GM12878 (cell line): ENCODE measurements around the gene CFAP74. TPM values are rescaled to one million over a fixed set of nuclear protein-coding genes. Genes with fewer than 3 reads are reported as not detected.

Source experiments
- ATAC-seq: fragments of 200-7000 bp; cut with Tn5 transposase; 3 replicates; pipeline ENCODE4 v1.9.1; 2020; ENCODE audit warnings: mild to moderate bottlenecking, moderate library complexity
- BruUV-seq: library from RNA; stranded (reverse); fragments of 400-500 nt; replicated peaks from 2 replicates; lab custom pipeline; 2021; lab: Mats Ljungman, UMichigan
- CTCF ChIA-PET: fragments of 300-600 bp; sonication (Branson Sonifier 250); formaldehyde crosslinking; extraction: SDS; loops from one replicate; lab custom pipeline; 2021; ENCODE audit warnings: inconsistent platforms; lab: Yijun Ruan, JAX
- POLR2A ChIA-PET: fragments of 350-600 bp; formaldehyde crosslinking; extraction: SDS; loops from one replicate; lab custom pipeline; 2021; ENCODE audit warnings: inconsistent platforms; lab: Charles Lee
- RAD21 ChIA-PET: fragments of 300-600 bp; sonication (Branson Sonifier 250); formaldehyde crosslinking; loops from one replicate; lab custom pipeline; 2023; ENCODE audit warnings: antibody characterized with exemption; ENCODE audit not compliant: unreplicated experiment; lab: Charles Lee
- SMC1A ChIA-PET: fragments of 300-600 bp; sonication (Branson Sonifier 250); formaldehyde crosslinking; loops from one replicate; lab custom pipeline; 2023; ENCODE audit not compliant: unreplicated experiment, uncharacterized antibody; lab: Charles Lee
- DNase-seq: peaks from one replicate; pipeline ENCODE4 v3.0.0-alpha.2; 2011; ENCODE audit warnings: low read depth, low spot score
- FAIRE-seq: peaks from 3 replicates; lab custom pipeline; 2011; peaks lifted over from hg19 to GRCh38; lab: Jason Lieb, UNC
- H2AFZ ChIP-seq: 2 replicates; pipeline ENCODE4 v1.6.0; 2011; ENCODE audit warnings: low read depth, low read length, control low read depth; ENCODE audit not compliant: control insufficient read depth
- H3K27ac ChIP-seq: 2 replicates; pipeline ENCODE4 v1.5.1; 2011; ENCODE audit warnings: control low read depth; ENCODE audit not compliant: control insufficient read depth, insufficient read depth
- H3K27me3 ChIP-seq, 2 experiments: replicated peaks in 1 of 2; 2 replicates each; pipeline versions ENCODE4 v1.6.0 to v1.6.1; 2011; ENCODE audit warnings: low read length in 1 of 2; ENCODE audit not compliant: control insufficient read depth in 2 of 2, insufficient read depth in 2 of 2
- H3K36me3 ChIP-seq, 2 experiments: 2 replicates each; pipeline ENCODE4 v1.5.1; 2011; ENCODE audit warnings: low read length in 1 of 2; ENCODE audit not compliant: control insufficient read depth in 2 of 2, insufficient read depth in 2 of 2
- H3K4me1 ChIP-seq: 2 replicates; pipeline ENCODE4 v1.6.1; 2011; ENCODE audit warnings: mild to moderate bottlenecking, low read length, moderate library complexity, mixed read lengths; ENCODE audit not compliant: control insufficient read depth, insufficient read depth
- H3K4me2 ChIP-seq: 2 replicates; pipeline ENCODE4 v1.6.0; 2011; ENCODE audit warnings: control low read depth; ENCODE audit not compliant: control insufficient read depth, insufficient read depth
- H3K4me3 ChIP-seq: fragments of 200-600 bp; sonication (generic); 2 replicates; pipeline ENCODE4 v1.5.1; 2016
- H3K79me2 ChIP-seq: 2 replicates; pipeline ENCODE4 v1.6.0; 2011; ENCODE audit warnings: low read length; ENCODE audit not compliant: control insufficient read depth, insufficient read depth
- H3K9ac ChIP-seq: 2 replicates; pipeline ENCODE4 v1.8.0; 2011; ENCODE audit warnings: low read length, control low read depth, mixed read lengths; ENCODE audit not compliant: control insufficient read depth, insufficient read depth
- H3K9me3 ChIP-seq: replicated peaks from 3 replicates; pipeline ENCODE4 v1.5.1; 2011; ENCODE audit warnings: mild to moderate bottlenecking, low read length; ENCODE audit not compliant: control insufficient read depth, insufficient read depth
- H4K20me1 ChIP-seq: 2 replicates; pipeline ENCODE4 v1.6.0; 2011; ENCODE audit not compliant: control insufficient read depth, insufficient read depth
- BMI1 ChIP-seq: fragments of 450-650 bp; IDR thresholded peaks from 2 replicates; pipeline ENCODE4 v1.6.1; 2016; ENCODE audit warnings: mild to moderate bottlenecking, moderate library complexity, borderline replicate concordance
- DPF2 ChIP-seq: fragments of 450-650 bp; IDR thresholded peaks from 2 replicates; pipeline ENCODE4 v1.6.1; 2017; ENCODE audit warnings: mild to moderate bottlenecking
- EP300 ChIP-seq, 2 experiments: fragments of 150-350 bp in 1 of 2; IDR thresholded peaks; 2 replicates each; pipeline ENCODE4 v1.6.1; 2011 to 2012; ENCODE audit warnings: low read depth in 2 of 2, low read length in 2 of 2, borderline replicate concordance in 1 of 2, improper control_type of control experiment in 1 of 2, inconsistent platforms in 1 of 2; ENCODE audit not compliant: control insufficient read depth in 1 of 2
- MYC ChIP-seq: IDR thresholded peaks from 2 replicates; pipeline ENCODE4 v1.6.1; 2011; ENCODE audit warnings: mild to moderate bottlenecking, low read length, moderate library complexity, inconsistent platforms; ENCODE audit not compliant: insufficient read depth, insufficient replicate concordance, insufficient read length, severe bottlenecking
- NBN ChIP-seq: fragments of 450-650 bp; IDR thresholded peaks from 2 replicates; pipeline ENCODE4 v1.6.1; 2016
- NRF1 ChIP-seq: conservative IDR thresholded peaks from 2 replicates; pipeline ENCODE4 v1.6.1; 2011; ENCODE audit warnings: mild to moderate bottlenecking, low read depth, low read length, improper control_type of control experiment
- RFX5 ChIP-seq: IDR thresholded peaks from 2 replicates; pipeline ENCODE4 v1.6.1; 2011; ENCODE audit warnings: low read depth, low read length, improper control_type of control experiment
- SMC3 ChIP-seq: IDR thresholded peaks from 2 replicates; pipeline ENCODE4 v1.6.1; 2011; ENCODE audit warnings: low read length, improper control_type of control experiment, borderline replicate concordance
- ZBED1 ChIP-seq: IDR thresholded peaks from 2 replicates; pipeline ENCODE4 v1.6.1; 2016; ENCODE audit warnings: borderline replicate concordance
- ZNF217 ChIP-seq: fragments of 450-650 bp; IDR thresholded peaks from 2 replicates; pipeline ENCODE4 v1.6.1; 2017; ENCODE audit warnings: antibody characterized with exemption, mild to moderate bottlenecking
- ZZZ3 ChIP-seq: IDR thresholded peaks from 2 replicates; pipeline ENCODE4 v1.6.1; 2011; ENCODE audit warnings: low read depth; ENCODE audit not compliant: control insufficient read depth, insufficient read length
- WGBS: methylation state at CpG from one replicate; pipeline ENCODE4 v1.1.6; 2016; ENCODE audit warnings: low lambda C conversion rate; ENCODE audit not compliant: insufficient replicate concordance, insufficient coverage; ENCODE audit errors: missing lambda C conversion rate; 5-methylcytosine and 5-hydroxymethylcytosine counted together
- in situ Hi-C: fragments of 300-500 bp; cut with MboI; formaldehyde crosslinking; loops from 9 replicates; pipeline ENCODE4 v1.14.3; 2018; ENCODE audit warnings: mixed read lengths
- intact Hi-C: fragments of 100-400 bp; cut with micrococcal nuclease; formaldehyde crosslinking; loops from one replicate; pipeline ENCODE4 v1.14.2; 2022; ENCODE audit not compliant: unreplicated experiment
- polyA plus RNA-seq, 11 experiments: library from polyadenylated mRNA; depleted of rRNA in 4 of 11; unstranded in 6 of 11; stranded (reverse) in 5 of 11; fragments of >200 nt; fragmentation: Nextera tagmentation in 4 of 11; fragmentation: Illumina TruSeq in 1 of 11; extraction: Ambion mirVana in 4 of 11; extraction: Trizol in 1 of 11; gene quantifications; 1 replicate in 1 of 11; 2 replicates in 10 of 11; pipeline versions ENCODE4 v1.2.1 to v1.2.3, GENCODE V29; 2011 to 2016; ENCODE audit warnings: inconsistent platforms in 2 of 11, missing spikeins in 2 of 11, low read depth in 1 of 11
- total RNA-seq, 4 experiments: library from RNA; depleted of rRNA in 3 of 4; stranded (reverse); fragments of >200 nt in 3 of 4; fragmentation: Illumina TruSeq in 1 of 4; extraction: Trizol in 1 of 4; gene quantifications; 2 replicates each; pipeline versions ENCODE4 v1.2.1 to v1.2.3, GENCODE V29; 2013 to 2021
- TF ChIP-seq, protein P1 (sequence below): IDR thresholded peaks from 2 replicates; pipeline ENCODE4 v1.6.1; 2011; ENCODE audit warnings: low read depth, low read length, improper control_type of control experiment, borderline replicate concordance
- TF ChIP-seq, protein P2 (sequence below): fragments of 450-650 bp; IDR thresholded peaks from 2 replicates; pipeline ENCODE4 v1.6.1; 2016; ENCODE audit warnings: mild to moderate bottlenecking, moderate library complexity, borderline replicate concordance
- TF ChIP-seq, protein P3 (sequence below): fragments of 450-650 bp; IDR thresholded peaks from 2 replicates; pipeline ENCODE4 v1.6.1; 2017; ENCODE audit warnings: mild to moderate bottlenecking, moderate library complexity
- TF ChIP-seq, protein P4 (sequence below): IDR thresholded peaks from 2 replicates; pipeline ENCODE4 v1.6.1; 2012; ENCODE audit warnings: low read depth, low read length, improper control_type of control experiment

CFAP74 gene
- total and polyA plus RNA-seq, 10 of the 15 experiments (the other 5 are each of a cell fraction or from before 2014, with no cell fraction given): 0.01 TPM; not detected in 9

DNA sequence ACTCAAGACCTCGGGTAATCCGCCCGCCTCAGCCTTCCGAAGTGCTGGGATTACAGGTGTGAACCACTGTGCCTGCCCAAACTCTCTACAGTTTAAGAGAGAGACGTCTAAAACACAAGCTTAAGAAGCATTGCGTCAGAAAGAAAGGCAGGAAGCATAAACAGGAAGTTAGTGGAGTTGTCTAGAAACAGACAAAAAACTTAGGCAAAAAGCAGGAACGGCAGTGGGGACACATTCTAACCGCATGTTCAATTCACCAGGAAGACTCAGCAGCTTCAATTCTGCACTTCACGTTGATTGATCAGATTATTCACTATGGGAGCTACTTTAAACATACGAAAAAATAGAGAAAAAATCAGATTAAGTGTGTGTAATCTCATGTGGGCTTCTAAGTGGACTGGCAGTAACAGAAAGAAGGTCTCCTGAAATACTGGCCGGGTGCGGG, 7.4 kb downstream of the CFAP74 start:
- Histone ChIP-seq H3K9ac (no peak overlapping the region), H3K36me3 (no peaks in the 10 kb centered on the region), H2AFZ (no peak overlapping the region), H3K27me3 (no peaks in the 10 kb centered on the region), H3K27ac (no peak overlapping the region), H3K4me1 (no peaks in the 10 kb centered on the region), H3K79me2 (no peaks in the 10 kb centered on the region), H3K4me3 (no peak overlapping the region), H3K9me3 (no peaks in the 10 kb centered on the region), H4K20me1 (no peaks in the 10 kb centered on the region), H3K4me2 (no peak overlapping the region)
- WGBS: 68% methylated on average over 12 of the region's 12 CpGs
- in situ Hi-C loops: no loop called here
- ChIA-PET SMC1A (interaction anchor here (0.5 kb wide), 1 partner anchor 278 kb away, joined by 3 read pairs; no protein-coding TSS in a partner anchor), CTCF (no interaction called here), POLR2A (no interaction called here), RAD21 (no interaction called here)
- BruUV-seq: no TSS peak
- intact Hi-C loops: no loop called here
- DNase-seq: no peak
- FAIRE-seq: no peak
- ATAC-seq: no peak
- TF ChIP-seq BMI1 (no peak), NRF1 (no peak), MYC (no peak), ZNF217 (no peak), RFX5 (no peak), DPF2 (no peak), ZZZ3 (no peak), NBN (no peak), SMC3 (no peak), ZBED1 (no peak), EP300 (IDR thresholded peaks at IDR 0.05; ENCODE audit: borderline replicate concordance in 1 of 2, control insufficient read depth in 1 of 2, low read depth in 2 of 2, low read length in 2 of 2) (no peak)
- TF ChIP-seq, protein P1, sequence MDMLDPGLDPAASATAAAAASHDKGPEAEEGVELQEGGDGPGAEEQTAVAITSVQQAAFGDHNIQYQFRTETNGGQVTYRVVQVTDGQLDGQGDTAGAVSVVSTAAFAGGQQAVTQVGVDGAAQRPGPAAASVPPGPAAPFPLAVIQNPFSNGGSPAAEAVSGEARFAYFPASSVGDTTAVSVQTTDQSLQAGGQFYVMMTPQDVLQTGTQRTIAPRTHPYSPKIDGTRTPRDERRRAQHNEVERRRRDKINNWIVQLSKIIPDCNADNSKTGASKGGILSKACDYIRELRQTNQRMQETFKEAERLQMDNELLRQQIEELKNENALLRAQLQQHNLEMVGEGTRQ: no peak
- TF ChIP-seq, protein P2, sequence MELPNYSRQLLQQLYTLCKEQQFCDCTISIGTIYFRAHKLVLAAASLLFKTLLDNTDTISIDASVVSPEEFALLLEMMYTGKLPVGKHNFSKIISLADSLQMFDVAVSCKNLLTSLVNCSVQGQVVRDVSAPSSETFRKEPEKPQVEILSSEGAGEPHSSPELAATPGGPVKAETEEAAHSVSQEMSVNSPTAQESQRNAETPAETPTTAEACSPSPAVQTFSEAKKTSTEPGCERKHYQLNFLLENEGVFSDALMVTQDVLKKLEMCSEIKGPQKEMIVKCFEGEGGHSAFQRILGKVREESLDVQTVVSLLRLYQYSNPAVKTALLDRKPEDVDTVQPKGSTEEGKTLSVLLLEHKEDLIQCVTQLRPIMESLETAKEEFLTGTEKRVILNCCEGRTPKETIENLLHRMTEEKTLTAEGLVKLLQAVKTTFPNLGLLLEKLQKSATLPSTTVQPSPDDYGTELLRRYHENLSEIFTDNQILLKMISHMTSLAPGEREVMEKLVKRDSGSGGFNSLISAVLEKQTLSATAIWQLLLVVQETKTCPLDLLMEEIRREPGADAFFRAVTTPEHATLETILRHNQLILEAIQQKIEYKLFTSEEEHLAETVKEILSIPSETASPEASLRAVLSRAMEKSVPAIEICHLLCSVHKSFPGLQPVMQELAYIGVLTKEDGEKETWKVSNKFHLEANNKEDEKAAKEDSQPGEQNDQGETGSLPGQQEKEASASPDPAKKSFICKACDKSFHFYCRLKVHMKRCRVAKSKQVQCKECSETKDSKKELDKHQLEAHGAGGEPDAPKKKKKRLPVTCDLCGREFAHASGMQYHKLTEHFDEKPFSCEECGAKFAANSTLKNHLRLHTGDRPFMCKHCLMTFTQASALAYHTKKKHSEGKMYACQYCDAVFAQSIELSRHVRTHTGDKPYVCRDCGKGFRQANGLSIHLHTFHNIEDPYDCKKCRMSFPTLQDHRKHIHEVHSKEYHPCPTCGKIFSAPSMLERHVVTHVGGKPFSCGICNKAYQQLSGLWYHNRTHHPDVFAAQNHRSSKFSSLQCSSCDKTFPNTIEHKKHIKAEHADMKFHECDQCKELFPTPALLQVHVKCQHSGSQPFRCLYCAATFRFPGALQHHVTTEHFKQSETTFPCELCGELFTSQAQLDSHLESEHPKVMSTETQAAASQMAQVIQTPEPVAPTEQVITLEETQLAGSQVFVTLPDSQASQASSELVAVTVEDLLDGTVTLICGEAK: no peak
- TF ChIP-seq, protein P3, sequence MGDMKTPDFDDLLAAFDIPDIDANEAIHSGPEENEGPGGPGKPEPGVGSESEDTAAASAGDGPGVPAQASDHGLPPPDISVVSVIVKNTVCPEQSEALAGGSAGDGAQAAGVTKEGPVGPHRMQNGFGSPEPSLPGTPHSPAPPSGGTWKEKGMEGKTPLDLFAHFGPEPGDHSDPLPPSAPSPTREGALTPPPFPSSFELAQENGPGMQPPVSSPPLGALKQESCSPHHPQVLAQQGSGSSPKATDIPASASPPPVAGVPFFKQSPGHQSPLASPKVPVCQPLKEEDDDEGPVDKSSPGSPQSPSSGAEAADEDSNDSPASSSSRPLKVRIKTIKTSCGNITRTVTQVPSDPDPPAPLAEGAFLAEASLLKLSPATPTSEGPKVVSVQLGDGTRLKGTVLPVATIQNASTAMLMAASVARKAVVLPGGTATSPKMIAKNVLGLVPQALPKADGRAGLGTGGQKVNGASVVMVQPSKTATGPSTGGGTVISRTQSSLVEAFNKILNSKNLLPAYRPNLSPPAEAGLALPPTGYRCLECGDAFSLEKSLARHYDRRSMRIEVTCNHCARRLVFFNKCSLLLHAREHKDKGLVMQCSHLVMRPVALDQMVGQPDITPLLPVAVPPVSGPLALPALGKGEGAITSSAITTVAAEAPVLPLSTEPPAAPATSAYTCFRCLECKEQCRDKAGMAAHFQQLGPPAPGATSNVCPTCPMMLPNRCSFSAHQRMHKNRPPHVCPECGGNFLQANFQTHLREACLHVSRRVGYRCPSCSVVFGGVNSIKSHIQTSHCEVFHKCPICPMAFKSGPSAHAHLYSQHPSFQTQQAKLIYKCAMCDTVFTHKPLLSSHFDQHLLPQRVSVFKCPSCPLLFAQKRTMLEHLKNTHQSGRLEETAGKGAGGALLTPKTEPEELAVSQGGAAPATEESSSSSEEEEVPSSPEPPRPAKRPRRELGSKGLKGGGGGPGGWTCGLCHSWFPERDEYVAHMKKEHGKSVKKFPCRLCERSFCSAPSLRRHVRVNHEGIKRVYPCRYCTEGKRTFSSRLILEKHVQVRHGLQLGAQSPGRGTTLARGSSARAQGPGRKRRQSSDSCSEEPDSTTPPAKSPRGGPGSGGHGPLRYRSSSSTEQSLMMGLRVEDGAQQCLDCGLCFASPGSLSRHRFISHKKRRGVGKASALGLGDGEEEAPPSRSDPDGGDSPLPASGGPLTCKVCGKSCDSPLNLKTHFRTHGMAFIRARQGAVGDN: no peak
- TF ChIP-seq, protein P4, sequence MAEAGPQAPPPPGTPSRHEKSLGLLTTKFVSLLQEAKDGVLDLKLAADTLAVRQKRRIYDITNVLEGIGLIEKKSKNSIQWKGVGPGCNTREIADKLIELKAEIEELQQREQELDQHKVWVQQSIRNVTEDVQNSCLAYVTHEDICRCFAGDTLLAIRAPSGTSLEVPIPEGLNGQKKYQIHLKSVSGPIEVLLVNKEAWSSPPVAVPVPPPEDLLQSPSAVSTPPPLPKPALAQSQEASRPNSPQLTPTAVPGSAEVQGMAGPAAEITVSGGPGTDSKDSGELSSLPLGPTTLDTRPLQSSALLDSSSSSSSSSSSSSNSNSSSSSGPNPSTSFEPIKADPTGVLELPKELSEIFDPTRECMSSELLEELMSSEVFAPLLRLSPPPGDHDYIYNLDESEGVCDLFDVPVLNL: no peak
